Fibroblast of the conjunctiva (primary cell): ENCODE results near the gene NTF4.

Experiments
- DNase-seq: peaks from one replicate; pipeline ENCODE4 v3.0.0-alpha.2; 2010; ENCODE audit warnings: low read depth

The NTF4 gene

DNA sequence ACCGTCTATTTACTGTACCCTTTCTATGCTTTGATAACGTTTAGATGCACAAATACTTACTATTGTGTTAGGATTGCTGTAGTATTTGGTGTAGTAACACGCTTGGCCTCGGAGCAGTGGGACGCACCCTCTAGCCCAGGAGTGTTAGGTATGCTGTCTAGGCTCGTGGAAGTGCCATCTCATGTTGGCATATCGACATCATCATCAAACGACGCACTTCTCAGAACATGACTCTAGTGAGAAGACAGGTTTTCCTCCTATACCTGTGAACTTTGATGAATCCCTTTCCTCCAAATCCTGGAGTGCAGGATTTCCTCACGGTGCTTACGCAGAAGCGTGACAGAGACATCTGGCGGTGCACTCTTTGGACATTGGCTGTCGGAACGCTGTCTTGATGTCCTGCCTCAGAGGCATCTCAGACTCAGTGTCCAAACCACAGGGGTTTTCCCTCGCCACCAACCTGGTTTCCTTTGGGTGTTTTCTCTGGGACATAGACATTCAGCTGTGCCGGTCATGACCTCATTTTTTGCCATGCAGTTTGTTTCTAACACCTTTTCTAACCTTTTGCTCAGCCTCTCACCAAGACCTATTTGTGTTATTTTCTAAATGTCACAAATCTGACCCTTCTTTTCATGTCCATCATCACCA is 26.9 kb upstream of the NTF4 start:
- DNase-seq, result no peak

DNA sequence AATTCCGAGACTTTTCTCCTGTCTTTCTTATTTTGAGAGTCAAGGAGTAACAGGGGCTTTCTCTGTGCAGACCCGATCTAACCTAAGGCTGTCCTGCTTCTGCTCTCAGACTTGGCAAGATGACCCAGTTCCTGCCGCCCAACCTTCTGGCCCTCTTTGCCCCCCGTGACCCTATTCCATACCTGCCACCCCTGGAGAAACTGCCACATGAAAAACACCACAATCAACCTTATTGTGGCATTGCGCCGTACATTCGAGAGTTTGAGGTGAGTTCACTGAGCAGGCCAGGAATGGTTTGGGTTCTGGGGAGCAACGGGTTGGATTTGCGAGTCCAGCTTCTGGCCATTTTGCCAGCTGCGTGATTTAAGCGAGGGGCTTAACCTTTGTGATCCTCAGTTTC is 21.7 kb upstream of the NTF4 start:
- no peak for DNase-seq

- no peak for DNase-seq
These were observed 21.2 kb upstream of the NTF4 start for GRCh38 chr19:49085868-49086232.

DNA sequence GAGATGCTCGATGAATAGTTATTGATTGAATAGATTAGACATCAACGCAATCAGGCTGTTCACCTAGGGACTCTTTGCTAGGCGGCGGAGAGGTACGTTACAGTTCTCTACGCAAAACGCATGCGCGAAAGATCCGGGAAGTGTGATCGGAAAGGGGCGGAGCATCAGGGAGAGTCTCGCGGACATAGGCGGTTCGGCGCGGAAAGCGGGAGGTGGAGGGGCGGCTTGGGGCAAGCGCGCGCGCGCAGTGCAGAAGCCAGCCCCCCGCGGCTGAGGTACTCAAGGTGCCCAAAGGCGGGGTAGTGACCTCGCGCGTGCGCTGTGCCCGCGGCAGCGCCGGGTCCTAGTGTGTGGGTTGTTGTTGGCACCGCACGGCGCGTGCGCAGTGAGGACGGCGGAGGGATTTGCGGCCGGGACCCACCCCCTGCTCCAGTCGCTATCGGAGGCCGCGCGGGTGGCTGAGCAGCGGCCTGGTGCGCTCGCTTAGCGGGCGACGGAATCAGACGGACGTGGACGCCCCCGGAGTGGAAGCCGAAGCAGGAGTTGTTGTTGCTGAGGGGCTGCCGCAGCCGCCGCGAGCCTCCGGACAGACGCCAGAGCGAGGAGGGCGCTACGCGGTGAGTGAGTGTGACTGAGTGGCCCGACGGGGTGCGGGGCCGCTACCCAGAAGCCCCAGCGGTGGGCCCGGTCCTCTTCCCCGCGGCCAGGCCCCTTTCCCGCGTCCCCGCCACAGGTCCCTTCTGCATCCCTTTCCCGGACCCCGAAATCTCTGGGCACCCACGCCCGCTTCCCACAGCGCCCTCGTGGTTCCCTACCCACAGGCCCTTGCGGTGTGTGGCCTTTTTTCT is 20.6 kb upstream of the NTF4 start, which contains the start of gene SNRNP70:
TSS of gene SNRNP70 (plus strand) at position 432 of the 848 bp plus-strand sequence. CDS start 964 bp downstream, outside the sequence.
- peak; percentile 99 for DNase-seq

DNA sequence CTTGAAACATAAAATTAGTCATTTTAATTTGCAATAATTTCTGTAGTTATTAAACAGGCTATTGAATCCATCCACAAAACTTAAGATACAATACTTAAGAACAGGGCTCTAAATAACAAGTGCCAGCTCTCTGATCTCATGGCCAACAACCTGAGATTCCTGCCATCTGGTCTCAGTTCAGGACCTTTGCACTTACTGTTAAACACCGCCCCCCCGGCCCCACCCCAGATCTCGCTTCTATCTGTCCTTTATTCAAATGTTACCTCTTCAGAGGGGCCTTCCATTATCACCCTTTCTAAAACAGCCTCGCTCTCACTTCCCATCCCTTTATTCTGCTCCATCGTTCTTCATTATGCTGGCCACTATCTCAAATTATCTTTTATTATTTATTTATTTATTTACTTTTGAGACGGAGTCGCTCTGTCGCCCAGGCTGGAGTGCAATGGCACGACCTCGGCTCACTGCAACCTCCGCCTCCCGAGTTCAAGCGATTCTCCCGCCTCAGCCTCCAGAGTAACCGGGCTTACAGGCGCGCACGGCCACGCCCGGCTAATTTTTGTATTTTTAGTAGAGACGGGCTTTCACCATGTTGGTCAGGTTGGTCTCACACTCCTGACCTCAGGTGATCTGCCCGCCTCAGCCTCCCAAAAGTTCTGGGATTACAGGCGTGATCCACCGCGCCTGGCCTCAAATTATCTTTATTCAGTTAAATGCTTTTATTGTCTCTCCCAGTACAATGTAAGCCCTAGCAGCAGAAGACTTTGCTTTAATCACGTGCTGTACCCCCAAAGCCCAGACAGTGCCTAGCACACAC is 19.8 kb upstream of the NTF4 start:
- no peak for DNase-seq

- DNase-seq, result no peak
These were observed 16.7 kb upstream of the NTF4 start for GRCh38 chr19:49081273-49081672.

GRCh38 chr19:49080392-49080791 is 15.8 kb upstream of the NTF4 start:
- no peak for DNase-seq

DNA sequence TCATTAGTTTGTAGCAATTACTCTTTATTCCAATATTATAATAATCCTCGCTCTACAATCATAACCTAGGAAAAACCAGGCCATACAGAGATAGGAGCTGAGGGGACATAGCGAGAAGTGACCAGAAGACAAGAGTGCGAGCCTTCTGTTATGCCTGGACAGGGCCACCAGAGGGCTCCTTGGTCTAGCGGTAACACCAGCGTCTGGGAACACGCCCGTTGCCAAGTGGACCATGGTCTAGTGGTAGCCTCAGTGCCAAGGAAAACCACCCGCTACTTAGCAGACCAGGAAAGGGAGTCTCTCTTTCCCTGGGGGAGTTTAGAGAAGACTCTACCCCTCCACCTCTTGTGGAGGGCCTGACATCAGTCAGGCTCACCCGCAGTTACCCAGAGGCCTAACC is 10.3 kb upstream of the NTF4 start:
- peak; percentile 51 for DNase-seq

DNA sequence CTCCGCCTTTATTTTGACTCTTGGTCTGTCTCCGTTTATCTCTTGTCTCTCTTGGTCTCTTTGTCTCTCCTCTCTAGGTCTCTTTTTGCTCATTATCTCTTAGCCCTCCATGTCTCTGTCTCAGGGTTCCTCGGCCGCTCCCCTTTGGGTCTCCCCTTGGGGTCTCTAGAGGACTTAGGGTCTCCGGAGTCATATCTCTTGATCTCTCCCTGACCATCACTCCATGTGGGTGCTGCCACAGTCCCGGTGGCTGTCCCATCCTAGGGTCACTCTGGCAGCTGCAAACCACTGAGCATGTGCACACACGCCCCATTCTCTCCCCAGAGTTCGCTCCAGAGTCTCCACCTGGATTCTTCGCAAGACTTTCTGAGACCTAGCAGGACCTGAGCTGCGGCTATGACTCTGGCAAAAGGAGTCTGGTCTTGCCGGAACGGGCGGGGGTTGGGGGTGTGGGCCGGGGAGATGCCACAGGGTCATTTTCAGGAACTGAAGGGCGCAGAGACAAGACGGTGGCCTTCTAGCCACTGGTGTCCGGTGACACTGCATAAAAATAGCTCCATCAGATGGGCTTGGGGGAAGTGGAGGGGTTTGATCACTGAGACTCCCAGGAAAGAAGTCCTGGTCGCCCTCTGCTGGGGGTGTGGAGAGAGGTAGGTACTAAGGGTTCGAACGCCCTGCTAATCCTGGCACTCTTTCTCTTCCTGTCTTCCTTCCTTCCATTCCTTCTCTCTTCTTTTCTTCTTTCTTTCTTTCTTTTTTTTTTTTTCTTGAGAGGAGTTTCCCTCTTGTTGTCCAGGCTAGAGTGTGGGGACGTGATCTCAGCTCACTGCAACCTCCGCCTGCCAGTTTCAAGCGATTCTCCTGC is 9.1 kb upstream of the NTF4 start:
- DNase-seq, result no peak

DNA sequence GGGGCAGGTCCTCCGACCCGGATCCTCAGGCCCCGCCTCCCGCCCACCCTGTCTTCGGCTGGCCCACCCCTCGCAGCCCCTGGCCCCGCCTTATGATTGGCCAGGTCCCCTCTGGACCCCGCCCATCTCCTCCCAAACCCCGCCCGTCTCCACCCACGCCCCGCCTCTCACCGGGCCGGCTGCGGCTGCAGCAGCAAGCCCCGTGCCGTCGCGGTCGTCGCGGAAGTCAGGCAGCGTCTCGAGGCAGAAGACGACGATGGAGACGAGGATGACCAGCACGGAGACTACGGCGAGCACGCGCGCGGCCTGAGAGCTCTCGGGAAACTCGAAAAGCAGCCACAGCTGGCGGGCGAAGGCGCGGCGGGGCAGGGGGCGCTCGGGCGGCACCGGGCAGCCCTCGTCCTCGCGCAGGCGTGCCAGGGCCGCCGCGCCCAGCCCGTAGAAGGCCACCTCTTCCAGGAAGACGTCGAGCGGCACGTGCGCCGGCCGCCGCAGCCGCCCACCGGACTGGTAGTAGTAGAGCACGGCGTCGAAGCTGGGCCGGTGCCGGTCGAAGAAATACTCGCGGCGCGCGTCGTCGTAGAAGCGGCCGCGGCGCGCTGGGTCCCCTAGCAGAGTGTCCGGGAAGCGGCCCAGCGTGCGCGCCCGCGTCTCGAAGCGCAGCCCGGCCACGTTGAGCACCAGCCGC is 7.4 kb upstream of the NTF4 start:
- no peak for DNase-seq

DNA sequence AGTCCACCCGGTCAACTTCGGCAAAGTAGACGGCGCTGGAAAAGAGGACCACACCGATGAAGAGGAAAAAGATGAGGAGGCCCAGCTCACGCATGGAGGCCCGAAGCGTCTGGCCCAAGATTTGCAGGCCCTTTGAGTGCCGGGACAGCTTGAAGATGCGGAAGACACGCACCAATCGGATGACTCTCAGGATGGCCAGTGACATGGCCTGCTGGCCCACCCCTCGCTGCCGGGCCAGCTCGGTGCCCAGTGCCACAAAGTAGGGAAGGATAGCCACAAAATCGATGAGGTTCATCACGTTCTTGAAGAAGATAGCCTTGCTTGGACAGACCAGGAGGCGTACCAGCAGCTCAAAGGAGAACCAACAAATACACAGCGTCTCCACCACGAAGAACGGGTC is 5.8 kb upstream of the NTF4 start:
- DNase-seq, result no peak

- no peak for DNase-seq
These were observed 4.4 kb upstream of the NTF4 start for GRCh38 chr19:49069026-49069425.

DNA sequence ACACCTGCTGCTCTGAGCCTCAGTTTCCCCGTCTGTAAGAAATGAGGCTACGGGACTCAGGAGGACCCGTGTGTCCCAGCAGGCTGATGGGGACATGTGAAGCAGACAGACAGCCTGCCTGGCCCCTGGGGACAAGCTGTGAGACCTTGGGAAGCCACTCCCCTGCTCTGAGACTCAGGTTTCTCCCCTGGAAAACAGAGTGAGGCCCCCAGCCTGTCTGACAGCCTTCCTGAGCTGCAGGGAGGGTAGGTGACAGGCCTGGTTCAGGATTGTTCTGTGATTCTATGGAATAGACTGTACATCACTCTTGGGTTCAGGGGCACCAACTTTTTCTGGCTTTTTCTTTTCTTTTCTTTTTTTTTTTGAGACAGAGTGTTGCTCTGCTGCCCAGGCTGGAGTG is 2.9 kb upstream of the NTF4 start:
- DNase-seq, result no peak

GRCh38 chr19:49065905-49066512 is 1.4 kb upstream of the NTF4 start:
- no peak for DNase-seq

- DNase-seq, result no peak
These were observed 489 bp downstream of the NTF4 start for GRCh38 chr19:49064029-49064629.

- no peak for DNase-seq
These were observed 3.2 kb downstream of the NTF4 start for GRCh38 chr19:49061445-49061844.

GRCh38 chr19:49061000-49061399 is 3.6 kb downstream of the NTF4 start:
- DNase-seq, result no peak

GRCh38 chr19:49059053-49059452 is 5.6 kb downstream of the NTF4 start:
- DNase-seq, result no peak

GRCh38 chr19:49058562-49058961 is 6.1 kb downstream of the NTF4 start:
- no peak for DNase-seq

GRCh38 chr19:49057636-49058234 is 6.9 kb downstream of the NTF4 start, which contains the start of gene CGB7:
Gene CGB7 (minus strand): TSS chr19:49057749. CDS start chr19:49055375, 2,374 bp downstream.
- DNase-seq, result peak; percentile 16
